Measurements from ENCODE around the gene PUS10. TPM values are rescaled to one million over a fixed set of nuclear protein-coding genes. Genes with fewer than 3 reads are reported as not detected.

PUS10 gene
- total RNA-seq, 1 experiment from 2014 or later: 12.1 TPM

DNA sequence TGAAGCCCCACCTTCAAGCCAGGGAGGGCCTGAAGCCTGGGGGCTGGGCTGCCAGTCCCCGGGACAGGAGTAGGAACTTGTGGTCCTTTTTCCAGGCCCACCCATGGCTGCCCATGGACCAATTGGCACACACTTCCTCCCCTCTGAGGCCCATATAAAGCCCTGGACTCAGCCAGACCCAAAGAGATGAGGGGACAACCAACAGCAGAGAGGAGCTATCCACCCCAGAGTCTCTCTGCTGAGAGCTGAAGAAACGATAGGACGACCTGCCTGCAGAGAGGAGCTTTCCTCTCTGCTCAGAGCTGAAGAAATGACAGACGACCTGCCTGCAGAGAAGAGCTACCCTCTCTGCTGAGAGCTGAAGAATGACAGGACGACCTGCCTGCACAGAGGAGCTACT, 44.4 kb downstream of the PUS10 start:
- Mint-ChIP-seq H3K36me3 (ENCODE audit: insufficient read depth, unreplicated experiment) (no peaks in the 10 kb centered on the region), H3K27me3 (ENCODE audit: insufficient read depth, unreplicated experiment) (no peaks in the 10 kb centered on the region), H3K9me3 (ENCODE audit: unreplicated experiment) (no peaks in the 10 kb centered on the region), H3K27ac (ENCODE audit: unreplicated experiment) (no peak overlapping the region), H3K4me1 (ENCODE audit: low read depth, unreplicated experiment) (no peaks in the 10 kb centered on the region), H3K4me3 (ENCODE audit: unreplicated experiment) (no peak overlapping the region)
- intact Hi-C loops (cut with micrococcal nuclease; ENCODE audit: unreplicated experiment): no loop called here
- TF ChIP-seq, protein P1, sequence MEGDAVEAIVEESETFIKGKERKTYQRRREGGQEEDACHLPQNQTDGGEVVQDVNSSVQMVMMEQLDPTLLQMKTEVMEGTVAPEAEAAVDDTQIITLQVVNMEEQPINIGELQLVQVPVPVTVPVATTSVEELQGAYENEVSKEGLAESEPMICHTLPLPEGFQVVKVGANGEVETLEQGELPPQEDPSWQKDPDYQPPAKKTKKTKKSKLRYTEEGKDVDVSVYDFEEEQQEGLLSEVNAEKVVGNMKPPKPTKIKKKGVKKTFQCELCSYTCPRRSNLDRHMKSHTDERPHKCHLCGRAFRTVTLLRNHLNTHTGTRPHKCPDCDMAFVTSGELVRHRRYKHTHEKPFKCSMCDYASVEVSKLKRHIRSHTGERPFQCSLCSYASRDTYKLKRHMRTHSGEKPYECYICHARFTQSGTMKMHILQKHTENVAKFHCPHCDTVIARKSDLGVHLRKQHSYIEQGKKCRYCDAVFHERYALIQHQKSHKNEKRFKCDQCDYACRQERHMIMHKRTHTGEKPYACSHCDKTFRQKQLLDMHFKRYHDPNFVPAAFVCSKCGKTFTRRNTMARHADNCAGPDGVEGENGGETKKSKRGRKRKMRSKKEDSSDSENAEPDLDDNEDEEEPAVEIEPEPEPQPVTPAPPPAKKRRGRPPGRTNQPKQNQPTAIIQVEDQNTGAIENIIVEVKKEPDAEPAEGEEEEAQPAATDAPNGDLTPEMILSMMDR (IDR thresholded peaks at IDR 0.05; ENCODE audit: insufficient read depth in 1 of 2, low read depth in 1 of 2, low read length in 1 of 2, severe bottlenecking in 1 of 2, unreplicated experiment in 1 of 2): no peak
- no peak overlapping the region for H3K4me3 ChIP-seq (ENCODE audit: low read depth, low read length)
- no peak for DNase-seq
- ChIA-PET CTCF (no interaction called here), POLR2A (interaction anchor here (0.7 kb wide), 1 partner anchor 16 kb away, joined by 3 read pairs; no protein-coding TSS in a partner anchor)
- BruUV-seq (replicated peaks): no TSS peak
- no peaks in the 10 kb centered on the region for H3K27me3 ChIP-seq (replicated peaks; ENCODE audit: control insufficient read depth, insufficient read depth, low read length)
- no peaks in the 10 kb centered on the region for H3K4me1 ChIP-seq
- H3K36me3 ChIP-seq (ENCODE audit: control insufficient read depth, insufficient read depth, low read length): no peaks in the 10 kb centered on the region
- no peaks in the 10 kb centered on the region for H3K9me3 ChIP-seq

DNA sequence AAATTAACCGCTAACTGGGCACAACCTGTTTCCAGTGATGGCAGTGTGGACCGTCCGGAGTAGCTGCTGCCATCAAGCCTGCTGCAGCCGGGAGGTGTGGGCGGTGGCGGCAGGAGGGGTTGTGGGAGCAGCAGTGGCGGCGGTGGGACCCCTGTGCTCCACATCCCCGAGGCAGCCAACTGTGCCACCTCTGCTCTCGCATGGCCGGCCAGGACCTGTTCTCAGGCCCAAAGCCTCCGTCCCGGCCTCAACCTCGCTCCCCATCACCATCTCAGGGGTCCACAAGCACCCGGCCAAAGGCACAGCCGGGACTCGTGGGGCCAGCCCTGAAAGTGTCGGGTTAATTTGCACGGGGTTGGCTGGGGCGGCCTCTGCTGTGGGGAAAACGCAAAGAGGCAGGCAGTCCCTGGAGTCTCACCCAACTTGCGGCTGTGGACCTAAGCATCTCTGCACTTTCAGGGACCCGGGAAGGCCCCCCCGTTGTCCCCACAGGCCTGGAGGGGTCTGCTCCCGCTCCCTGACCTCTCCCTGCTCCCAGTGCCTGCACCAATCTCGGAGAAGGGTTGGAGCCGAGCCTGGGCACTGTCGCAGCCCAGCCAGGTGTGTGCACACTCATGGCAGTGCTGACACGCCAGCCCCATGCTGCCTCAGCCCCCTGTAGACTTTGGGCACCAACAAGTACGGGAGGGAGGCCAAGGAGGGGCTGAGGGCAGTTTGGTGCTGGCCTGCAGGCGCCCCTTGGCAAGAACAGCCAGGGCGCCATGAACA, 45.0 kb downstream of the PUS10 start:
- Mint-ChIP-seq H3K9me3 (ENCODE audit: unreplicated experiment) (no peaks in the 10 kb centered on the region), H3K4me3 (ENCODE audit: unreplicated experiment) (no peak overlapping the region), H3K27ac (ENCODE audit: unreplicated experiment) (no peak overlapping the region), H3K4me1 (ENCODE audit: low read depth, unreplicated experiment) (no peaks in the 10 kb centered on the region), H3K36me3 (ENCODE audit: insufficient read depth, unreplicated experiment) (no peaks in the 10 kb centered on the region), H3K27me3 (ENCODE audit: insufficient read depth, unreplicated experiment) (no peaks in the 10 kb centered on the region)
- ChIA-PET POLR2A (interaction anchor here (0.7 kb wide), 1 partner anchor 15 kb away, joined by 3 read pairs; no protein-coding TSS in a partner anchor), CTCF (no interaction called here)
- no peaks in the 10 kb centered on the region for H3K4me1 ChIP-seq
- BruUV-seq (replicated peaks): no TSS peak
- H3K4me3 ChIP-seq (ENCODE audit: low read depth, low read length): no peak overlapping the region
- DNase-seq: no peak
- intact Hi-C loops (cut with micrococcal nuclease; ENCODE audit: unreplicated experiment): no loop called here
- H3K36me3 ChIP-seq (ENCODE audit: control insufficient read depth, insufficient read depth, low read length): no peaks in the 10 kb centered on the region
- no peaks in the 10 kb centered on the region for H3K27me3 ChIP-seq (replicated peaks; ENCODE audit: control insufficient read depth, insufficient read depth, low read length)
- TF ChIP-seq, protein P1 (IDR thresholded peaks at IDR 0.05; ENCODE audit: insufficient read depth in 1 of 2, low read depth in 1 of 2, low read length in 1 of 2, severe bottlenecking in 1 of 2, unreplicated experiment in 1 of 2): no peak
- H3K9me3 ChIP-seq: no peaks in the 10 kb centered on the region

- Mint-ChIP-seq H3K36me3 (ENCODE audit: insufficient read depth, unreplicated experiment) (no peaks in the 10 kb centered on the region), H3K4me1 (ENCODE audit: low read depth, unreplicated experiment) (peaks cover 7% of the 10 kb centered on the region), H3K9me3 (ENCODE audit: unreplicated experiment) (no peaks in the 10 kb centered on the region), H3K27me3 (ENCODE audit: insufficient read depth, unreplicated experiment) (no peaks in the 10 kb centered on the region), H3K27ac (ENCODE audit: unreplicated experiment) (no peak overlapping the region), H3K4me3 (ENCODE audit: unreplicated experiment) (no peak overlapping the region)
- no peak for DNase-seq
- TF ChIP-seq, protein P1 (IDR thresholded peaks at IDR 0.05; ENCODE audit: insufficient read depth in 1 of 2, low read depth in 1 of 2, low read length in 1 of 2, severe bottlenecking in 1 of 2, unreplicated experiment in 1 of 2): no peak
- POLR2A ChIA-PET: no interaction called here
- no peaks in the 10 kb centered on the region for H3K9me3 ChIP-seq
- H3K4me1 ChIP-seq: 0 out of 2 replicates have a peak, but pooled peaks cover 3% of the 10 kb centered on the region
- BruUV-seq (replicated peaks): no TSS peak
- CTCF ChIA-PET: no interaction called here
- intact Hi-C loops (cut with micrococcal nuclease; ENCODE audit: unreplicated experiment): no loop called here
- no peaks in the 10 kb centered on the region for H3K36me3 ChIP-seq (ENCODE audit: control insufficient read depth, insufficient read depth, low read length)
- no peaks in the 10 kb centered on the region for H3K27me3 ChIP-seq (replicated peaks; ENCODE audit: control insufficient read depth, insufficient read depth, low read length)
- no peak overlapping the region for H3K4me3 ChIP-seq (ENCODE audit: low read depth, low read length)
These were observed 51.3 kb downstream of the PUS10 start for GRCh38 chr2:60966507-60967405.

Measured in Caco-2 (cell line).